PC-3 (cell line): ENCODE measurements around the gene BMPR1A. TPM values are rescaled to one million over a fixed set of nuclear protein-coding genes. Genes with fewer than 3 reads are reported as not detected.

Source experiments
- ATAC-seq: fragments of 200-7000 bp; cut with Tn5 transposase; 2 replicates; pipeline ENCODE4 v1.9.1; 2020; ENCODE audit warnings: mild to moderate bottlenecking, moderate library complexity
- BruUV-seq: library from RNA; stranded (reverse); fragments of 400-500 nt; replicated peaks from 2 replicates; lab custom pipeline; 2021; lab: Mats Ljungman, UMichigan
- CTCF ChIA-PET: fragments of 300-600 bp; sonication (Branson Sonifier 250); formaldehyde crosslinking; loops from one replicate; lab custom pipeline; 2022; ENCODE audit warnings: antibody characterized with exemption; lab: Charles Lee
- POLR2A ChIA-PET: fragments of 300-600 bp; sonication (Branson Sonifier 250); formaldehyde crosslinking; loops from one replicate; lab custom pipeline; 2022; ENCODE audit warnings: antibody characterized with exemption; ENCODE audit not compliant: unreplicated experiment; lab: Charles Lee
- DNase-seq: peaks from one replicate; pipeline ENCODE4 v3.0.0-alpha.2; 2015
- H2AFZ ChIP-seq: fragments of 300-600 bp; sonication (generic); 2 replicates; pipeline ENCODE4 v1.6.0; 2016; ENCODE audit warnings: antibody characterized with exemption, low read length
- H3F3A ChIP-seq: fragments of 300-600 bp; sonication (generic); one replicate; pipeline ENCODE4 v1.6.0; 2017; ENCODE audit warnings: antibody characterized with exemption, low read length, control low read depth, mild to moderate bottlenecking; ENCODE audit not compliant: unreplicated experiment
- H3K27ac ChIP-seq: fragments of 300-600 bp; sonication (generic); 2 replicates; pipeline ENCODE4 v1.5.1; 2016; ENCODE audit warnings: mild to moderate bottlenecking, low read length
- H3K27me3 ChIP-seq: fragments of 300-600 bp; sonication (generic); 2 replicates; pipeline ENCODE4 v1.6.1; 2016; ENCODE audit warnings: low read length, mixed read lengths
- H3K36me3 ChIP-seq: fragments of 300-600 bp; sonication (generic); 2 replicates; pipeline ENCODE4 v1.6.1; 2016; ENCODE audit warnings: low read depth, mixed run types, low read length, mixed read lengths
- H3K4me1 ChIP-seq: fragments of 300-600 bp; sonication (generic); 2 replicates; pipeline ENCODE4 v1.5.1; 2016; ENCODE audit warnings: low read length; ENCODE audit not compliant: insufficient read depth
- H3K4me2 ChIP-seq: fragments of 300-600 bp; sonication (generic); 2 replicates; pipeline ENCODE4 v1.6.0; 2016; ENCODE audit warnings: low read length
- H3K4me3 ChIP-seq: fragments of 300-600 bp; sonication (generic); 2 replicates; pipeline ENCODE4 v1.5.1; 2016; ENCODE audit warnings: mild to moderate bottlenecking, low read length, mixed read lengths
- H3K79me2 ChIP-seq: fragments of 300-600 bp; sonication (generic); 2 replicates; pipeline ENCODE4 v1.6.1; 2017; ENCODE audit warnings: low read length, mixed read lengths
- H3K9ac ChIP-seq: fragments of 300-600 bp; sonication (generic); 2 replicates; pipeline ENCODE4 v1.6.0; 2016; ENCODE audit warnings: mild to moderate bottlenecking, low read length
- H3K9me2 ChIP-seq: fragments of 300-600 bp; sonication (generic); replicated peaks from 2 replicates; pipeline ENCODE4 v1.6.1; 2016; ENCODE audit warnings: mixed run types, low read length, mixed read lengths
- H3K9me3 ChIP-seq: fragments of 300-600 bp; sonication (generic); 2 replicates; pipeline ENCODE4 v1.6.1; 2016; ENCODE audit warnings: low read length, mixed read lengths
- H4K20me1 ChIP-seq: fragments of 300-600 bp; sonication (generic); 2 replicates; pipeline ENCODE4 v1.6.1; 2016; ENCODE audit warnings: low read length, mixed read lengths
- CTCF ChIP-seq: fragments of 300-600 bp; sonication (generic); conservative IDR thresholded peaks from 2 replicates; pipeline ENCODE4 v1.5.1; 2017; ENCODE audit warnings: antibody characterized with exemption, low read depth, mild to moderate bottlenecking, low read length
- EZH2 ChIP-seq: fragments of 300-600 bp; sonication (generic); IDR thresholded peaks from one replicate; pipeline ENCODE4 v1.6.1; 2017; ENCODE audit warnings: antibody characterized with exemption, mild to moderate bottlenecking, low read length; ENCODE audit not compliant: unreplicated experiment
- EZH2phosphoT487 ChIP-seq: fragments of 300-600 bp; sonication (generic); IDR thresholded peaks from 2 replicates; pipeline ENCODE4 v1.6.1; 2018; ENCODE audit warnings: mild to moderate bottlenecking, antibody characterized with exemption, low read length, borderline replicate concordance
- intact Hi-C: fragments of 100-400 bp; cut with micrococcal nuclease; formaldehyde crosslinking; loops from 2 replicates; pipeline ENCODE4 v1.9.0; 2023
- total RNA-seq: library from RNA; depleted of rRNA; stranded (reverse); fragments of >200 nt; gene quantifications from 2 replicates; pipeline ENCODE4 v1.2.3, GENCODE V29; 2014

BMPR1A gene
- total RNA-seq, 1 experiment from 2014 or later = 14.5 TPM

GRCh38 chr10:86715156-86715795, 41.1 kb upstream of the BMPR1A start:
- no peaks in the 10 kb centered on the region for H3K9me3 ChIP-seq
- H3F3A ChIP-seq = no peaks in the 10 kb centered on the region
- DNase-seq (no peak), ATAC-seq (no peak)
- H3K27ac ChIP-seq = no peak overlapping the region
- TF ChIP-seq CTCF = no peak
- no peak for TF ChIP-seq EZH2phosphoT487
- TF ChIP-seq EZH2 = no peak
- CTCF ChIA-PET = no interaction called here
- H2AFZ ChIP-seq = no peak overlapping the region
- peaks cover 9% of the 10 kb centered on the region for H3K4me1 ChIP-seq
- intact Hi-C loops = no loop called here
- H3K4me3 ChIP-seq = no peak overlapping the region
- no TSS peak for BruUV-seq
- no peaks in the 10 kb centered on the region for H3K9me2 ChIP-seq
- no peaks in the 10 kb centered on the region for H4K20me1 ChIP-seq
- POLR2A ChIA-PET = no interaction called here
- no peak overlapping the region for H3K4me2 ChIP-seq
- no peaks in the 10 kb centered on the region for H3K27me3 ChIP-seq
- H3K36me3 ChIP-seq = no peaks in the 10 kb centered on the region
- no peak overlapping the region for H3K9ac ChIP-seq
- H3K79me2 ChIP-seq = no peaks in the 10 kb centered on the region

- no TSS peak for BruUV-seq
- Histone ChIP-seq H3F3A (no peaks in the 10 kb centered on the region), H4K20me1 (no peaks in the 10 kb centered on the region), H2AFZ (no peak overlapping the region), H3K4me1 (peaks cover 7% of the 10 kb centered on the region), H3K27ac (no peak overlapping the region), H3K79me2 (no peaks in the 10 kb centered on the region), H3K27me3 (no peaks in the 10 kb centered on the region), H3K36me3 (no peaks in the 10 kb centered on the region), H3K9ac (no peak overlapping the region), H3K4me2 (no peak overlapping the region), H3K9me2 (no peaks in the 10 kb centered on the region), H3K4me3 (no peak overlapping the region), H3K9me3 (no peaks in the 10 kb centered on the region)
- no peak for TF ChIP-seq EZH2phosphoT487
- no peak for TF ChIP-seq CTCF
- TF ChIP-seq EZH2 = no peak
- ChIA-PET CTCF (no interaction called here), POLR2A (no interaction called here)
- no peak for ATAC-seq
- intact Hi-C loops = no loop called here
- DNase-seq = no peak
Measured at GRCh38 chr10:86715836-86716235, 40.6 kb upstream of the BMPR1A start.

- H3F3A ChIP-seq = no peaks in the 10 kb centered on the region
- H3K4me1 ChIP-seq = peaks cover 6% of the 10 kb centered on the region; the same call in 1 of the 2 replicates
- H3K79me2 ChIP-seq = no peaks in the 10 kb centered on the region
- ChIA-PET POLR2A (no interaction called here), CTCF (no interaction called here)
- H3K27ac ChIP-seq = no peak overlapping the region
- intact Hi-C loops = no loop called here
- no peak for TF ChIP-seq EZH2phosphoT487
- TF ChIP-seq EZH2 = no peak
- TF ChIP-seq CTCF = no peak
- no peaks in the 10 kb centered on the region for H4K20me1 ChIP-seq
- no peaks in the 10 kb centered on the region for H3K36me3 ChIP-seq
- no peaks in the 10 kb centered on the region for H3K9me2 ChIP-seq
- no peak for ATAC-seq
- no peaks in the 10 kb centered on the region for H3K9me3 ChIP-seq
- H3K27me3 ChIP-seq = no peaks in the 10 kb centered on the region
- no TSS peak for BruUV-seq
- H2AFZ ChIP-seq = no peak overlapping the region
- no peak overlapping the region for H3K4me2 ChIP-seq
- H3K4me3 ChIP-seq = no peak overlapping the region
- no peak overlapping the region for H3K9ac ChIP-seq
- no peak for DNase-seq
Measured at GRCh38 chr10:86716466-86716865, 40.0 kb upstream of the BMPR1A start.
